Activated naive CD4-positive, alpha-beta T cell (primary cell): Measurements from ENCODE around the gene SAFB.
"Not testable (repeated sequence)": the region's sequence is repeated elsewhere in the genome, so short reads cannot be mapped to it uniquely, and the experiment has no call there.

Experiments used
- DNase-seq, 4 experiments: peaks; one replicate each; lab custom pipeline; 2025; lab: John Stamatoyannopoulos, UW

Gene SAFB

GRCh38 chr19:5684694-5685430 is 62.0 kb downstream of the SAFB start:
- DNase-seq, result no peak

- DNase-seq, result no peak
Observed at GRCh38 chr19:5686326-5686646, 63.4 kb downstream of the SAFB start.

GRCh38 chr19:5686647-5687359 is 63.9 kb downstream of the SAFB start:
- DNase-seq, result peak; percentile 92 to 99 (median 94)

GRCh38 chr19:5687360-5688198 is 64.7 kb downstream of the SAFB start:
- no peak for DNase-seq

- DNase-seq, result not testable (repeated sequence)
Observed at GRCh38 chr19:5688262-5688881, 65.5 kb downstream of the SAFB start.

- peak; percentile 98 to 100 (median 99) for DNase-seq
Observed at GRCh38 chr19:5690125-5690954, 67.5 kb downstream of the SAFB start, which contains the start of gene RPL36. Gene RPL36 (plus strand): TSS chr19:5690295. CDS start chr19:5690508, 213 bp downstream.

- DNase-seq, result peak in 1 of 4 experiments; percentile 38
Observed at GRCh38 chr19:5690955-5691821, 68.3 kb downstream of the SAFB start.

- no peak for DNase-seq
Observed at GRCh38 chr19:5691822-5692722, 69.2 kb downstream of the SAFB start.

GRCh38 chr19:5692723-5693194 is 69.9 kb downstream of the SAFB start:
- DNase-seq, result no peak

- DNase-seq, result no peak
Observed at GRCh38 chr19:5693195-5694166, 70.6 kb downstream of the SAFB start.

- no peak for DNase-seq
Observed at GRCh38 chr19:5694167-5694955, 71.5 kb downstream of the SAFB start.

GRCh38 chr19:5694956-5695648 is 72.2 kb downstream of the SAFB start:
- no peak for DNase-seq

GRCh38 chr19:5695649-5696195 is 72.8 kb downstream of the SAFB start:
- no peak for DNase-seq

- no peak for DNase-seq
Observed at GRCh38 chr19:5696196-5697021, 73.5 kb downstream of the SAFB start.
